Measurements from ENCODE around the gene C1orf50.

C1orf50 gene

GRCh38 chr1:42759114-42759513 is 7.9 kb upstream of the C1orf50 start:
- no peak for DNase-seq (ENCODE audit: low spot score)

- no peak for DNase-seq (ENCODE audit: low spot score)
Observed at GRCh38 chr1:42761567-42761966, 5.5 kb upstream of the C1orf50 start.

- no peak for DNase-seq (ENCODE audit: low spot score)
Observed at GRCh38 chr1:42762269-42762668, 4.8 kb upstream of the C1orf50 start.

- no peak for DNase-seq (ENCODE audit: low spot score)
Observed at GRCh38 chr1:42765269-42765668, 1.8 kb upstream of the C1orf50 start.

GRCh38 chr1:42765832-42766740 is 963 bp upstream of the C1orf50 start:
- peak; percentile 8 for DNase-seq (ENCODE audit: low spot score)

- no peak for DNase-seq (ENCODE audit: low spot score)
Observed at GRCh38 chr1:42767510-42768000, 506 bp downstream of the C1orf50 start.

- DNase-seq (ENCODE audit: low spot score), result no peak
Observed at GRCh38 chr1:42768172-42768571, 1.1 kb downstream of the C1orf50 start.

- no peak for DNase-seq (ENCODE audit: low spot score)
Observed at GRCh38 chr1:42769811-42770210, 2.8 kb downstream of the C1orf50 start.

GRCh38 chr1:42773420-42773819 is 6.4 kb downstream of the C1orf50 start:
- DNase-seq (ENCODE audit: low spot score), result no peak

- DNase-seq (ENCODE audit: low spot score), result no peak
Observed at GRCh38 chr1:42774928-42775526, 8.0 kb downstream of the C1orf50 start.

- DNase-seq (ENCODE audit: low spot score), result no peak
Observed at GRCh38 chr1:42776502-42776901, 9.5 kb downstream of the C1orf50 start.

- DNase-seq (ENCODE audit: low spot score), result peak; percentile 26
Observed at GRCh38 chr1:42777852-42778251, 10.8 kb downstream of the C1orf50 start.

- DNase-seq (ENCODE audit: low spot score), result no peak
Observed at GRCh38 chr1:42779725-42780124, 12.7 kb downstream of the C1orf50 start.

GRCh38 chr1:42780176-42780575 is 13.1 kb downstream of the C1orf50 start:
- no peak for DNase-seq (ENCODE audit: low spot score)

- DNase-seq (ENCODE audit: low spot score), result no peak
Observed at GRCh38 chr1:42783092-42783491, 16.0 kb downstream of the C1orf50 start.

GRCh38 chr1:42784547-42784945 is 17.5 kb downstream of the C1orf50 start:
- no peak for DNase-seq (ENCODE audit: low spot score)

- DNase-seq (ENCODE audit: low spot score), result peak; percentile 20
Observed at GRCh38 chr1:42784946-42785693, 18.1 kb downstream of the C1orf50 start, which contains the start of gene TMEM269. TMEM269 (plus strand) TSS chr1:42784991; CDS start chr1:42789894, 4,903 bp downstream.

- no peak for DNase-seq (ENCODE audit: low spot score)
Observed at GRCh38 chr1:42786097-42786496, 19.0 kb downstream of the C1orf50 start.

- DNase-seq (ENCODE audit: low spot score), result no peak
Observed at GRCh38 chr1:42788021-42788420, 21.0 kb downstream of the C1orf50 start.

GRCh38 chr1:42793824-42794223 is 26.8 kb downstream of the C1orf50 start:
- DNase-seq (ENCODE audit: low spot score), result no peak

GRCh38 chr1:42797414-42797813 is 30.4 kb downstream of the C1orf50 start:
- no peak for DNase-seq (ENCODE audit: low spot score)

GRCh38 chr1:42797979-42798378 is 30.9 kb downstream of the C1orf50 start:
- no peak for DNase-seq (ENCODE audit: low spot score)
